ENCODE results near the gene FOLR1. TPM values are rescaled to one million over a fixed set of nuclear protein-coding genes. Genes with fewer than 3 reads are reported as not detected.
"Not testable (repeated sequence)": the region's sequence is repeated elsewhere in the genome, so short reads cannot be mapped to it uniquely, and the experiment has no call there.

The FOLR1 gene
- total and polyA plus RNA-seq, 10 of the 15 experiments (the other 5 are each of a cell fraction or from before 2014, with no cell fraction given), result not detected

DNA sequence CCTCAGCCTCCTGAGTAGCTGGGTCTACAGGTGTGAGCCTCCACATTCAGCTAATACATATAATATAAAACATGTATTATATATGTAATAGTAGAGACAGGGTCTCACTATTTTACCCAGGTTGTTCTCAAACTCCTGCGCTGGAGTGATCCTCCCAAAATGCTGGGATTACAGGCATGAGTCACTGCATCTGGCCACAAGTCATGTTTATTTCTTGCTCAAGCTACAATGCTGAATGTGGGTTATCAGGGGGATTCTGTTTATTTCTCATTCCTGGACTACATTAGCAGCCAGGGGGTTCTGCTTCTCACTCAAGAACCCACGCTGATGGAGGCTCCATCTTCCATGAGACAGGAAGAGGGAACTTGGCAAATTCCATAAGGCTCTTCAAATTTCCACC lies 31.6 kb upstream of the FOLR1 start (continued):
- TF ChIP-seq TBL1XR1 (IDR thresholded peaks at IDR 0.05; ENCODE audit: low read depth, low read length), result no peak
- no peak for TF ChIP-seq BACH1 (IDR thresholded peaks at IDR 0.05; ENCODE audit: borderline replicate concordance)

DNA sequence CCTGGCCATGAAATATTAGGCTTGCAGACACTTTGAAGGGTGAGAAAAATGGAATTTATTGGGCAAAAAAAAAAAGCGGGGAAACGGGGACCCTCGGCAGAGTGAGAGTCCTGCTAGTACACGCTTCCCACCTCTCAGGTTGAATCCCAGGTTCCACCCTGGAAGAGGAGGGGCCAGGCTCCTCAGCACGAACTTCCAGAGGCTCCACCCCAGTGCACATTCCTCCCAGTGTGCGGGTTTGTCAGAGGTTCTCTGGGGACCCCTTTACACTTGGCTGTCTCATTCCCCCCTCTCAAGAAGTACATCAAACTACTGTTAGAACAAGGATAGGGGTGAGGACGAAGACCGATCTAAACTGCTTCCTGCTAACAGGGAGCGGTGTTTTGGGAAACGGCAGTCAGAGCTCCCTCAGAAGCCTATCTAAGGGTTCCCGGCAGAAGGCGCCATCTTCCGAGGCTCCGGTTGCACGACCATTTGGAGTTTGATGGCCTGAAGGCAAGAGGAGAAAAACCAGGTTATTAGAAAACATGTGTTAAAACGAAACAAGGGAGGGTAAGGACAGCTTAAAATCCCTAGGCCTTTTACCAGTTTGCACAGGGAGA lies 28.9 kb upstream of the FOLR1 start:
- RAD21 ChIA-PET (ENCODE audit: unreplicated experiment), result no interaction called here
- Histone ChIP-seq H4K20me1 (ENCODE audit: control insufficient read depth, insufficient read depth) (no peaks in the 10 kb centered on the region), H3K36me3 (ENCODE audit: control insufficient read depth in 2 of 2, insufficient read depth in 2 of 2, low read length in 1 of 2) (no peaks in the 10 kb centered on the region), H3K4me3 (no peak overlapping the region), H3K9me3 (replicated peaks; ENCODE audit: control insufficient read depth, insufficient read depth, low read length) (no peaks in the 10 kb centered on the region), H3K4me2 (ENCODE audit: control insufficient read depth, insufficient read depth) (no peak overlapping the region), H3K4me1 (ENCODE audit: control insufficient read depth, insufficient read depth, low read length) (no peaks in the 10 kb centered on the region), H3K27ac (ENCODE audit: control insufficient read depth, insufficient read depth) (no peak overlapping the region), H3K79me2 (ENCODE audit: control insufficient read depth, insufficient read depth, low read length) (no peaks in the 10 kb centered on the region), H3K27me3 (replicated peaks in 1 of 2; ENCODE audit: control insufficient read depth in 2 of 2, insufficient read depth in 2 of 2, low read length in 1 of 2) (no peaks in the 10 kb centered on the region), H3K9ac (ENCODE audit: control insufficient read depth, insufficient read depth, low read length) (no peak overlapping the region), H2AFZ (ENCODE audit: control insufficient read depth, low read depth, low read length) (no peak overlapping the region)
- CTCF ChIA-PET, result interaction anchor here (0.8 to 1.2 kb wide), 2 partner anchors 19 to 566 kb away, joined by 3 read pairs; no protein-coding TSS in a partner anchor
- no peak for DNase-seq (ENCODE audit: low read depth, low spot score)
- POLR2A ChIA-PET, result no interaction called here
- no TSS peak for BruUV-seq (replicated peaks)
- in situ Hi-C loops (cut with MboI), result no loop called here
- intact Hi-C loops (cut with micrococcal nuclease; ENCODE audit: unreplicated experiment), result no loop called here
- ATAC-seq, result no peak
- FAIRE-seq, result no peak
- WGBS (ENCODE audit: insufficient coverage, insufficient replicate concordance, low lambda C conversion rate, missing lambda C conversion rate), result 50% methylated on average over 16 of the region's 16 CpGs
- TF ChIP-seq PAX5 (IDR thresholded peaks at IDR 0.05; ENCODE audit: borderline replicate concordance, low read depth, low read length), result no peak
- TF ChIP-seq WRNIP1 (IDR thresholded peaks at IDR 0.05; ENCODE audit: borderline replicate concordance, low read depth, low read length), result no peak
- no peak for TF ChIP-seq SIX5 (IDR thresholded peaks at IDR 0.05; ENCODE audit: low read depth, low read length, severe bottlenecking)
- TF ChIP-seq NFYA (IDR thresholded peaks at IDR 0.05; ENCODE audit: borderline replicate concordance, low read depth, low read length), result no peak
- TF ChIP-seq KAT2A (conservative IDR thresholded peaks at IDR 0.05; ENCODE audit: control insufficient read depth, low read depth, low read length), result no peak
- TF ChIP-seq ZNF24 (IDR thresholded peaks at IDR 0.05), result no peak
- SMC1A ChIA-PET (ENCODE audit: uncharacterized antibody, unreplicated experiment), result no interaction called here

DNA sequence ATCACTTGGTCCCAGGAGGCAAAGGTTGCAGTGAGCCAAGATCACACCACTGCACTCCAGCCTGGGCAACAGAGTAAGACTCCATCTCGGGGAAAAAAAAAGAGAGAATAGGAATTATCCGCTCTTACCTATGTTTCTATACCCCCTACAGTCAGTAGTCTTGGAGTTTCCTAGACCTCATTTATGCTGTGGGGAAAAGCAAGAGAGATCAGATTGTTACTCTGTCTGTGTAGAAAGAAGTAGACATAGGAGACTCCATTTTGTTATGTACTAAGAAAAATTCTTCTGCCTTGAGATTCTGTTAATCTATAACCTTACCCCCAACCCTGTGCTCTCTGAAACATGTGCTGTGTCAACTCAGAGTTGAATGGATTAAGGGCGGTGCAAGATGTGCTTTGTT lies 27.8 kb upstream of the FOLR1 start:
- H3K9me3 ChIP-seq (replicated peaks; ENCODE audit: control insufficient read depth, insufficient read depth, low read length); H3K36me3 ChIP-seq (ENCODE audit: control insufficient read depth in 2 of 2, insufficient read depth in 2 of 2, low read length in 1 of 2); H2AFZ ChIP-seq (ENCODE audit: control insufficient read depth, low read depth, low read length); H3K9ac ChIP-seq (ENCODE audit: control insufficient read depth, insufficient read depth, low read length); intact Hi-C loops (cut with micrococcal nuclease; ENCODE audit: unreplicated experiment); DNase-seq (ENCODE audit: low read depth, low spot score); in situ Hi-C loops (cut with MboI); H3K79me2 ChIP-seq (ENCODE audit: control insufficient read depth, insufficient read depth, low read length); H4K20me1 ChIP-seq (ENCODE audit: control insufficient read depth, insufficient read depth); BruUV-seq (replicated peaks); ATAC-seq; H3K4me2 ChIP-seq (ENCODE audit: control insufficient read depth, insufficient read depth); FAIRE-seq; H3K27ac ChIP-seq (ENCODE audit: control insufficient read depth, insufficient read depth); H3K4me3 ChIP-seq; RAD21 ChIA-PET (ENCODE audit: unreplicated experiment); H3K27me3 ChIP-seq (replicated peaks in 1 of 2; ENCODE audit: control insufficient read depth in 2 of 2, insufficient read depth in 2 of 2, low read length in 1 of 2); H3K4me1 ChIP-seq (ENCODE audit: control insufficient read depth, insufficient read depth, low read length); POLR2A ChIA-PET: not testable (repeated sequence)
- WGBS (ENCODE audit: insufficient coverage, insufficient replicate concordance, low lambda C conversion rate, missing lambda C conversion rate), result 75% methylated on average over 2 of the region's 3 CpGs
- ChIA-PET CTCF (interaction anchor here (1.2 kb wide), 1 partner anchor 20 kb away, joined by 3 read pairs; no protein-coding TSS in a partner anchor), SMC1A (ENCODE audit: uncharacterized antibody, unreplicated experiment) (interaction anchor here (0.6 kb wide), 1 partner anchor 167 kb away, joined by 3 read pairs; no protein-coding TSS in a partner anchor)

DNA sequence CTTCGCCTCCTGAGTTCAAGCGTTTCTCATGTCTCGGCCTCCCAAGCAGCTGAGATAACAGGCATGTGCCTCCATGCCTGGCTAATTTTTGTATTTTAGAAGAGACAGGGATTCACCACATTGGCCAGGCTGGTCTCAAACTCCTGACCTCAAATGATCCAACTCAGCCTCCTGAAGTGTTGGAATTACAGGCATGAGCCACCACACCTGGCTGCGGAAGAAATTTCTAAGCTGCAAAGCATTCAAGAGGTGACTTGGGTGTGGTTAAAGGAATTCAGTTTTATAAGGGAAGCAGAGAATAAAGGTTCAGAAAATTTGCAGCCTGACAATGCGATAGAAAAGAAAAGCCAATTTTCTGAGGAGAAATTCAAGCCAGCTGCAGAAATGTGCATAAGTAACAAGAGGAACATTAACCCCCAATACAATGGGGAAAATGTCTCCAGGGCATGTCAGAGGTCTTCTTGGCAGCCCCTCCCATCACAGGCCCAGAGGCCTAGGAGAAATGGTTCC lies 22.8 kb upstream of the FOLR1 start:
- FAIRE-seq, ATAC-seq, POLR2A ChIA-PET: not testable (repeated sequence)

More for the DNA sequence above, 22.8 kb upstream of the FOLR1 start:
- H3K27me3 ChIP-seq (replicated peaks in 1 of 2; ENCODE audit: control insufficient read depth in 2 of 2, insufficient read depth in 2 of 2, low read length in 1 of 2); H3K9me3 ChIP-seq (replicated peaks; ENCODE audit: control insufficient read depth, insufficient read depth, low read length); H3K79me2 ChIP-seq (ENCODE audit: control insufficient read depth, insufficient read depth, low read length); in situ Hi-C loops (cut with MboI); BruUV-seq (replicated peaks); intact Hi-C loops (cut with micrococcal nuclease; ENCODE audit: unreplicated experiment); H3K4me3 ChIP-seq; H3K9ac ChIP-seq (ENCODE audit: control insufficient read depth, insufficient read depth, low read length); H2AFZ ChIP-seq (ENCODE audit: control insufficient read depth, low read depth, low read length); H3K4me2 ChIP-seq (ENCODE audit: control insufficient read depth, insufficient read depth); DNase-seq (ENCODE audit: low read depth, low spot score); H3K36me3 ChIP-seq (ENCODE audit: control insufficient read depth in 2 of 2, insufficient read depth in 2 of 2, low read length in 1 of 2); H3K27ac ChIP-seq (ENCODE audit: control insufficient read depth, insufficient read depth); H4K20me1 ChIP-seq (ENCODE audit: control insufficient read depth, insufficient read depth); H3K4me1 ChIP-seq (ENCODE audit: control insufficient read depth, insufficient read depth, low read length): not testable (repeated sequence)
- WGBS (ENCODE audit: insufficient coverage, insufficient replicate concordance, low lambda C conversion rate, missing lambda C conversion rate), result 80% methylated on average over 5 of the region's 5 CpGs
- RAD21 ChIA-PET (ENCODE audit: unreplicated experiment), result interaction anchor here (1.1 kb wide), 1 partner anchor 191 kb away, joined by 3 read pairs; no protein-coding TSS in a partner anchor
- SMC1A ChIA-PET (ENCODE audit: uncharacterized antibody, unreplicated experiment), result interaction anchor here (0.7 kb wide), 1 partner anchor 25 kb away, joined by 3 read pairs; no protein-coding TSS in a partner anchor
- CTCF ChIA-PET, result interaction anchor here (2.3 kb wide), 1 partner anchor 25 kb away, joined by 12 read pairs; no protein-coding TSS in a partner anchor
